OCI-LY1 (cell line): Measurements from ENCODE around the gene KCMF1.
A peak's percentile ranks its signal among the peaks of the same experiment; 100 is the strongest.

Experiments
- H2AFZ ChIP-seq: fragments of 200-600 bp; sonication (generic), shearing (Covaris generic); 2 replicates; pipeline ENCODE4 v1.6.0; 2014; ENCODE audit warnings: antibody characterized with exemption, mild to moderate bottlenecking, low read length
- H3F3A ChIP-seq: fragments of 200-600 bp; sonication (generic), shearing (Covaris generic); 2 replicates; pipeline ENCODE4 v1.6.0; 2014; ENCODE audit warnings: mild to moderate bottlenecking, antibody characterized with exemption, low read length, moderate library complexity; ENCODE audit not compliant: insufficient read depth
- H3K27ac ChIP-seq: fragments of 200-600 bp; sonication (generic); 2 replicates; pipeline ENCODE4 v1.5.1; 2014; ENCODE audit warnings: low read length, mixed run types, mild to moderate bottlenecking, low read depth; ENCODE audit not compliant: poor library complexity, severe bottlenecking
- H3K27me3 ChIP-seq: fragments of 200-600 bp; sonication (generic); 2 replicates; pipeline ENCODE4 v1.6.0; 2014; ENCODE audit warnings: antibody characterized with exemption, mild to moderate bottlenecking, low read length, moderate library complexity; ENCODE audit not compliant: insufficient read depth
- H3K36me3 ChIP-seq: fragments of 200-600 bp; sonication (generic); 2 replicates; pipeline ENCODE4 v1.6.1; 2014; ENCODE audit warnings: mild to moderate bottlenecking, antibody characterized with exemption, low read length, moderate library complexity, mixed read lengths; ENCODE audit not compliant: insufficient read depth
- H3K4me1 ChIP-seq: fragments of 200-600 bp; sonication (generic); 2 replicates; pipeline ENCODE4 v1.5.1; 2014; ENCODE audit warnings: mild to moderate bottlenecking, low read length, moderate library complexity; ENCODE audit not compliant: insufficient read depth, severe bottlenecking
- H3K4me2 ChIP-seq: fragments of 200-600 bp; sonication (generic), shearing (Covaris generic); 2 replicates; pipeline ENCODE4 v1.6.1; 2014; ENCODE audit warnings: low read length
- H3K4me3 ChIP-seq: fragments of 200-600 bp; sonication (generic); 2 replicates; pipeline ENCODE4 v1.5.1; 2014; ENCODE audit warnings: low read length, low read depth, mild to moderate bottlenecking, mixed read lengths; ENCODE audit not compliant: poor library complexity, severe bottlenecking
- H3K79me2 ChIP-seq: fragments of 200-600 bp; shearing (Covaris generic); 2 replicates; pipeline ENCODE4 v1.6.1; 2016; ENCODE audit warnings: mixed run types, low read length, mixed read lengths; ENCODE audit not compliant: insufficient read depth
- H3K9ac ChIP-seq: fragments of 200-600 bp; sonication (generic), shearing (Covaris generic); 2 replicates; pipeline ENCODE4 v1.6.1; 2014; ENCODE audit warnings: mild to moderate bottlenecking, low read length, mixed read lengths
- H3K9me2 ChIP-seq: fragments of 200-600 bp; sonication (generic), shearing (Covaris generic); 2 replicates; pipeline ENCODE4 v1.6.1; 2014; ENCODE audit warnings: low read depth, mild to moderate bottlenecking, low read length, mixed read lengths
- H3K9me3 ChIP-seq: fragments of 200-600 bp; shearing (Covaris generic); 2 replicates; pipeline ENCODE4 v1.6.1; 2014; ENCODE audit warnings: low read length, mixed read lengths
- H4K20me1 ChIP-seq: fragments of 200-600 bp; sonication (generic), shearing (Covaris generic); 2 replicates; pipeline ENCODE4 v1.6.0; 2016; ENCODE audit warnings: mild to moderate bottlenecking, low read length; ENCODE audit not compliant: insufficient read depth
- CTCF ChIP-seq: fragments of 200-600 bp; sonication (generic), shearing (Covaris generic); IDR thresholded peaks from 2 replicates; pipeline ENCODE4 v1.5.1; 2017; ENCODE audit warnings: mild to moderate bottlenecking, antibody characterized with exemption, low read length, moderate library complexity, mixed read lengths
- EZH2 ChIP-seq: fragments of 200-600 bp; sonication (generic), shearing (Covaris generic); IDR thresholded peaks from 2 replicates; pipeline ENCODE4 v1.8.0; 2017; ENCODE audit warnings: borderline replicate concordance, mixed run types, mild to moderate bottlenecking, antibody characterized with exemption, low read length, moderate library complexity, mixed read lengths

Gene KCMF1

DNA sequence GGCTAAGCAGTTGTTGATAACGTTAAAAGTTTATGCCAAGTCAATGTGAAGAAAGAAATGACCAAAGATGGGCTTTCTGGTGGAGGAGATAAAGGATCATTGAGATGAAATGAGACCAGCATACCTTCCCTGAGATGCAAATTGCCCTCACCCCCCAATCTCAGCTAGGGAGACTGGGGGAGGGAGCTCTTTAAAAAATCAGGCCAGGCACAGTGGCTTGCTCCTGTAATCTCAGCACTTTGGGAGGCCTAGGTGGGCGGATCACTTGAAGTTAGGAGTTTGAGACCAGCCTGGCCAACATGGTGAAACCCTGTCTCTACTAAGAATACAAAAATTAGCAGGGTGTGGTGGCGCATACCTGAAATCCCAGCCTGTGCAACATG is 30.9 kb upstream of the KCMF1 start:
- Histone ChIP-seq H3K4me3 (peak overlapping the region; percentile 46), H3K36me3 (no peaks in the 10 kb centered on the region), H3K9me2 (no peaks in the 10 kb centered on the region), H4K20me1 (no peaks in the 10 kb centered on the region), H3K27me3 (no peaks in the 10 kb centered on the region), H3K27ac (peak overlapping the region; percentile 99), H3K9ac (peak overlapping the region; percentile 84), H3K4me2 (peak overlapping the region; percentile 83), H3K9me3 (no peaks in the 10 kb centered on the region), H3K79me2 (no peaks in the 10 kb centered on the region), H3K4me1 (peaks cover 32% of the 10 kb centered on the region), H3F3A (no peaks in the 10 kb centered on the region), H2AFZ (no peak overlapping the region)
- TF ChIP-seq EZH2 (no peak), CTCF (no peak)

DNA sequence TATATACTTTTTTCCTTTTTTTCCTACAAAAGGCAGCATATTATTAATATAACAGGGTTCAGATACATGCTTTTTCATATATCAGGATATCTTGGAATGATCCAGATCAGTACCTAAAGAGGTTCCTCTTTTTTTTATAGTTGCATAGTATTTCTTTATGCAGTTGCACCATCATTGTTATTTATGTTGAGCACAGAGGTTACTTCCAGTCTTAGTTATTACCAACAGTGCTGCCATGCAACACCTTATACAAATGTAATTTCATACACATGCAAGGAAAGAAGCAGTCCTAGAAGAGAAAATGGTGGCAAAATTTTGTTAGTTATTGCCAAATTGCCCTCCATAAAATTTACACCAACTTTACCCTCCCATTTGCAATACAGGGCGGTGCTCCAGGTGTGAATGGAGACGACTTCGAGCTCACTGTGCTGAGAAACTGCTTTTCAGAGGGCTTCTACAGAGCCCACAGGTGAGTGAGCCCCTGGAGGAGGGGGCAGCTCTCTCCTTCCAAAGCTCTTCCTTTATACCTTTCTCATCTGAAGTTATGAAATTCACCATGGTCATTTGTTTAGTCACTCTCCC is 30.0 kb upstream of the KCMF1 start:
- Histone ChIP-seq H3K79me2 (no peaks in the 10 kb centered on the region), H3K4me2 (no peak overlapping the region), H3K36me3 (no peaks in the 10 kb centered on the region), H3K9ac (no peak overlapping the region), H4K20me1 (no peaks in the 10 kb centered on the region), H3K4me1 (peaks cover 40% of the 10 kb centered on the region), H3F3A (no peaks in the 10 kb centered on the region), H3K4me3 (no peak overlapping the region), H2AFZ (no peak overlapping the region), H3K27me3 (no peaks in the 10 kb centered on the region), H3K9me2 (no peaks in the 10 kb centered on the region), H3K9me3 (no peaks in the 10 kb centered on the region), H3K27ac (peak overlapping the region; percentile 99)
- TF ChIP-seq CTCF = no peak
- TF ChIP-seq EZH2 = no peak

DNA sequence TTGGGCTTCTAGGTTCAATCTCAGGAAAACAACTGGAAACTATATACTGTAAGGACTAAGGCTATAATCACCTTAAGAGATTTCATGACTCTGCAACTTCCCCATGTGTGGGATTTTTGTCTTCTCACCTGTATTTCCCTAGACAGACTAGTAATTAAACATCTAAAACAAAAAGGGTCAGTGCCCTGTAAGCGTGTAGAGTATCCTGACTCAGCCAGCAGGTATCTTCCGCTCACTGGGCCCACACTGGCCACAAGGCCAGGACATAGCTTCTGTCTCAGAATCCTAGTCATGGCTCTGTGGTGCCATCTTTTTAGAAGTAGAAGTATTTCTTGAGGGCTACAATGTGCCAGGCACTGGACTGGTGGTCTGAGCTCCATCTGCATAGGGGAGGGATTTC is 28.8 kb upstream of the KCMF1 start:
- no peaks in the 10 kb centered on the region for H3K9me2 ChIP-seq
- H3K4me1 ChIP-seq = peaks cover 52% of the 10 kb centered on the region
- no peaks in the 10 kb centered on the region for H3K27me3 ChIP-seq
- H3K9ac ChIP-seq = no peak overlapping the region
- no peaks in the 10 kb centered on the region for H3F3A ChIP-seq
- no peaks in the 10 kb centered on the region for H3K36me3 ChIP-seq
- no peaks in the 10 kb centered on the region for H4K20me1 ChIP-seq
- H3K9me3 ChIP-seq = no peaks in the 10 kb centered on the region
- H3K4me3 ChIP-seq = no peak overlapping the region
- peak overlapping the region; percentile 31 for H3K27ac ChIP-seq
- no peak overlapping the region for H3K4me2 ChIP-seq
- TF ChIP-seq CTCF (no peak), EZH2 (no peak)
- no peak overlapping the region for H2AFZ ChIP-seq
- no peaks in the 10 kb centered on the region for H3K79me2 ChIP-seq
